ES-I3 (cell line): ENCODE results near the gene ASB3.

ENCODE experiments used
- H3K36me3 ChIP-seq: 2 replicates; pipeline ENCODE4 v1.6.1; 2013; ENCODE audit warnings: mild to moderate bottlenecking, low read length, control low read depth, moderate library complexity; ENCODE audit not compliant: insufficient read depth
- H3K4me1 ChIP-seq: 2 replicates; pipeline ENCODE4 v1.6.1; 2013; ENCODE audit warnings: mild to moderate bottlenecking, control low read depth, low read length; ENCODE audit not compliant: insufficient read depth
- H3K9ac ChIP-seq: 2 replicates; pipeline ENCODE4 v1.6.1; 2013; ENCODE audit warnings: low read depth, mild to moderate bottlenecking, low read length, moderate library complexity
- H3K9me3 ChIP-seq: 2 replicates; pipeline ENCODE4 v1.6.1; 2013; ENCODE audit warnings: mild to moderate bottlenecking, low read length, moderate library complexity; ENCODE audit not compliant: control insufficient read depth, insufficient read depth

The ASB3 gene

DNA sequence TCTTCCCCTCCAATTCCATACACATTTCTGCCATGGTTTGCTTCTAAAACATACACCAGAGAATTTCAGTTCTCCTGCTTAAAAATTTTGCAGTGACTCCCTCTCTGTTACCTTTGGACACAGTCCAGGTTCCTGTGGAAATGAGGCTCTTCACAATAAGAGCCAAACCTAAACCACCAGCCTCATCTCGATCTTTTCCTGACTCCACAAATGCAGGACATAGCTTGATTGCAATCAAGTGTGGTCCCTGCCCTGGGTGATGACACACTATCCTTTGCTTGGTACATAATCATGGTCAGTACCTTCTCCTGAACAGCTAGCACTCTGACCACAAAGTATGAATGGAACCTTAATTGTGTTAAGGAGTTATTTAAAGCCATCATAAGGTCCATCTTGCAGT, 154.0 kb downstream of the ASB3 start:
- Histone ChIP-seq H3K4me1 (peaks cover 10% of the 10 kb centered on the region), H3K36me3 (no peaks in the 10 kb centered on the region)

DNA sequence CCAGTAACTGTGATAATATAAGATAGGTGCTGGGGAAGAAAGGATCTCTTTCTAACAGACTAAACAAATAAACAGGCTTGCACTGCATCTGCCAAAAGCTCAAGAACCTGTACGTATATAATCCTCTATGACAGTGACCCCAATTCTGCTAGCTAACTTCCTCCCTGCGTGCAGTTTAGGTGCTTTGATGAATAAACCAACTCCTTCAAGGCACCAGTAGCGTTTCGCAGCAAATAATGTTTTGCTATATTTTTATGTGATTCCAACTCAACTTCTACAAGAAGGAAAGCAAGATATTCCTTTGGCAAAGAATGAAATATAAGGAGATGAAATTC, 154.7 kb downstream of the ASB3 start:
- H3K4me1 ChIP-seq: peaks cover 10% of the 10 kb centered on the region
- H3K9ac ChIP-seq: no peak overlapping the region
- H3K9me3 ChIP-seq: no peaks in the 10 kb centered on the region
- H3K36me3 ChIP-seq: no peaks in the 10 kb centered on the region

More for the DNA sequence above, 154.0 kb downstream of the ASB3 start:
- H3K9ac ChIP-seq: no peak overlapping the region
- H3K9me3 ChIP-seq: no peaks in the 10 kb centered on the region

DNA sequence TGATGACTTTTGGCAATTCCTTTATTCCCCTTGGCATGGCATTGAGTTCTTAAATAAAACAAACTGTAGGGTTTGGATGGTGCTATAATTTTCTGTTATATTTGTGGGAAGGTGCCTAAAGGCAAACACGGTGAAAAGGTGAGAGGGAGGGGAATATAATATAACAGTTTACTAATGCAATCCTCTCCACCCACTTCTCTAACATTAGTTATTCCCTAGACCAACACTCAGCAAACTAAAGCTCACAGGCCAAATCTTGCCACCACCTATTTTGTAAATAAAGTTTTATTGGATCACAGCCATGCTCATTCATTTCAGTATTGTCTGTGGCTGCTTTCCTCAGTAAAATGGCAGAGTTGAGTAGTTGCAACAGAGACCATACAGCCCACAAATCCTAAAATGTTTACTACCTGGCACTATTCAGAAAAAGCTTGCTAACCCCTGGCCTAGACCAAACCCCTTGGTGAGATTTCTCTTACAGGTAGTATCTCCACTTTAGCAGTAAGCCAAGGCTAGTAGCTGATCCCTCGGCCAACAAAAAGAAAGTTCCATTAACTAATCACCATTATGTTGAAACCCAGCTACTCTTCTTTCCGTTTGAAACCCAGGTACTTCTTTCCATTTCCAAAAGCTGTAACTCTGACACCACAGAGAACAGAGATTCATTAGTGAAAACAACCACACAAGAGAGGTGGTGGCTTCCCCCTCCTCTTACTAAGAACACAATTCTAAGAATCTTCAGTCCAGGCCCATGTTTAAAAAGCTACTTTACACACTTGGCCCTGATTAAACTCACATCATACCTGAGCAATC, 155.2 kb downstream of the ASB3 start:
- H3K9me3 ChIP-seq: no peaks in the 10 kb centered on the region
- no peaks in the 10 kb centered on the region for H3K36me3 ChIP-seq
- H3K4me1 ChIP-seq: peaks cover 10% of the 10 kb centered on the region
- H3K9ac ChIP-seq: no peak overlapping the region

DNA sequence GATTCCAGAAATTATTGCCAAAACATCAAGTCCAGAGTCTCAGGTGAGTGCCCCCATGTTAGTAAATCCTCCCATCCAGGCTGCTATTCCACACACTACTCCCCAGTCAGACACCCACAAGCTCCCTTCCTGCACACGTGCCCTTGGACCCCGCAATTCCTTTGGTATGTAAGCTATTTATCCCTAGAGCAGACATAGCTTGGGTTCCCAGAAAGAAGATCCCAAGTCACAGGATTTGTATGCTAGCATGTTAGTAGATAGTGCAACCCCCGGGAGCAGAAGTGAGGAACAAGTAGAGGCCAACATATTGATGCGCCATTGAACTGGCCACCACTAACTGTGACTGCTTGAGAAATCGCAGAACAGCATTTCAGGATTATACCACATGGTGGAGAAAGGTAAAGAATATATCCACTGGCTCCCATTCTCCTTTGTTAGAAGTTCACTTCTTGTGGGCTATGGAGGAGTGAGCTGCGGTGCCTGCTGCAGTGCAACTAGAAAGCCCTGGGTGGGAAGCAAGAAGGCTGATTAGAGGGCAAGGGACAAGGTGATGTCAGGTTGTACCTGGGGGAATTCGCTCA, 156.6 kb downstream of the ASB3 start:
- H3K36me3 ChIP-seq: no peaks in the 10 kb centered on the region
- peaks cover 10% of the 10 kb centered on the region for H3K4me1 ChIP-seq
- no peak overlapping the region for H3K9ac ChIP-seq
- H3K9me3 ChIP-seq: no peaks in the 10 kb centered on the region

DNA sequence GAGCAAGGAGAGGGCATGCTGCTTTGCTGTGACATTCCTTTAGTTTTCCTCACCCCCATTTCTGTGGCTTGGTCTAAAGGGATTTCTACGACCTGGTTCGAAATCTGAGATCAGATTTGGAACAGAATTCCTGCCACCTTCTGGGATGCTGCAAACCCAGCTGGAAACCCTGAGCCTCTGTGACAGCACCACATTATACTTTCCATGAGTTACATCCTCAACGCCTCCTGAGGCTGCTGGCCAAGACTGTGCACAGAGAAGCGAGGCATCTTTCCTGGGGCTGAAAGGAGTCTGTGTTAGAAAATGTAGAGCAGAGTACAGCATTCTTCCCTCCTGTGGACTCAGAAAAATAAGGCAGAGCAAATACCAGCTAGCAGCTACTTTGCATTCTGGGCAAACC, 157.3 kb downstream of the ASB3 start:
- peaks cover 10% of the 10 kb centered on the region for H3K4me1 ChIP-seq
- no peak overlapping the region for H3K9ac ChIP-seq
- H3K36me3 ChIP-seq: no peaks in the 10 kb centered on the region
- H3K9me3 ChIP-seq: no peaks in the 10 kb centered on the region

DNA sequence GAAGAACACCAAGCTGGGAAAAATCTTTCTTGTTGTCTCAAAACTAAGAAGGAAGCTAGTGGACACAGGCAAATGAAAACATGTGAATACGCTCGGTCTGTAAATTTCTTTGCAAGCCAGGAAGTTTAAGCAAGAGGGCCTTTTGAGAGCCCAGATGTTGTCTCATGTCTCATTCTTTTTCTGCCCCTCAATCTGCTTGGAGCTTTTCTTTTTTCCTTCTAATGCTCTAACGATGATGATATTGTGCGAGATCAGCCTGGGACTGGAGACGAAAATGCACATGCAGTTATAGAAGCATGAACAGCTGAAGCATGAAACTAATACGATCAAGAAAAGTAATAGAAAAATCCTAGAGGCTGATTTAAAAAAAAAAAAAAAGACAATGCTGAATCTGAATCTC, 157.8 kb downstream of the ASB3 start:
- H3K9ac ChIP-seq: no peak overlapping the region
- peaks cover 10% of the 10 kb centered on the region for H3K4me1 ChIP-seq
- no peaks in the 10 kb centered on the region for H3K9me3 ChIP-seq
- H3K36me3 ChIP-seq: no peaks in the 10 kb centered on the region

- H3K9me3 ChIP-seq: no peaks in the 10 kb centered on the region
- no peaks in the 10 kb centered on the region for H3K36me3 ChIP-seq
Measured at GRCh38 chr2:53622141-53622540, 164.6 kb downstream of the ASB3 start.

DNA sequence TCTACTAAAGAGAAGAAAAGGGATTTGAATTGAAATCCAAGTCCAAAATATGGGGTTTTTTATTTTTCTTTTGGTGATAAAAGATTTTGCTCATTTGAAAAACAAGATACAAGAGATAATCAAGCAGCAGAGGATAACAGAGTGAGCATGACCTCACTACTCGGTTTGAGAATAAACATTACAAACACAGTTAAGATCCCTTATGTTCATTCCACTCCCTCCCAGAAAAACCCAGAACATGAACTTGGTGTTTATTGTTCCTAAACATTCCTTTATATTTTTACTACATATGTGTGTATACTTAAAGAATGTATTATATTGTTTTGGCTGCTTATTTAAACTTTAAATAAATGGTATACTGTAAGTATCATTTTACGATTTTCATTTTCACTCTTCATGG, 165.8 kb downstream of the ASB3 start:
- no peaks in the 10 kb centered on the region for H3K4me1 ChIP-seq
- H3K36me3 ChIP-seq: no peaks in the 10 kb centered on the region
- no peaks in the 10 kb centered on the region for H3K9me3 ChIP-seq
- no peak overlapping the region for H3K9ac ChIP-seq

More at GRCh38 chr2:53622141-53622540, 164.6 kb downstream of the ASB3 start:
- Histone ChIP-seq H3K9ac (no peak overlapping the region), H3K4me1 (no peaks in the 10 kb centered on the region)
